Esophagus squamous epithelium (tissue), 5 donors: Measurements from ENCODE around the gene NTSR2. TPM values are rescaled to one million over a fixed set of nuclear protein-coding genes. Genes with fewer than 3 reads are reported as not detected.
A peak's percentile ranks its signal among the peaks of the same experiment; 100 is the strongest.

ENCODE experiments used
- DNase-seq: peaks from one replicate; lab custom pipeline; 2025; lab: John Stamatoyannopoulos, UW
- H3K27ac ChIP-seq, 4 donors: fragments of 200-600 bp; sonication (generic); one replicate each; pipeline ENCODE4 v1.5.1; 2016 to 2019; ENCODE audit warnings: mild to moderate bottlenecking in 1 of 4
- H3K27me3 ChIP-seq, 4 donors: fragments of 200-600 bp; sonication (generic); 1 replicate in 3 of 4; 2 replicates in 1 of 4; pipeline versions ENCODE4 v1.5.1 to v1.6.0; 2017 to 2021; ENCODE audit warnings: antibody characterized with exemption in 1 of 4
- H3K36me3 ChIP-seq, 3 donors: fragments of 200-600 bp; sonication (generic); one replicate each; pipeline ENCODE4 v1.5.1; 2016 to 2019
- H3K4me1 ChIP-seq, 3 donors: fragments of 200-600 bp; sonication (generic); one replicate each; pipeline ENCODE4 v1.5.1; 2017 to 2019
- H3K4me3 ChIP-seq, 4 donors: fragments of 200-600 bp; sonication (generic); 1 replicate in 3 of 4; 2 replicates in 1 of 4; pipeline ENCODE4 v1.5.1; 2016 to 2019; ENCODE audit warnings: mild to moderate bottlenecking in 2 of 4, moderate library complexity in 1 of 4
- H3K9me3 ChIP-seq, 3 donors: fragments of 200-600 bp; sonication (generic); one replicate each; pipeline ENCODE4 v1.5.1; 2016 to 2019
- POLR2A ChIP-seq, 4 donors: fragments of 450-650 bp; IDR thresholded peaks; one replicate each; pipeline ENCODE4 v1.6.1; 2017; ENCODE audit warnings: antibody characterized with exemption in 4 of 4, mild to moderate bottlenecking in 4 of 4, moderate library complexity in 3 of 4
- WGBS, 2 donors: methylation state at CpG; one replicate each; pipeline ENCODE4 v1.1.5; 2018; 5-methylcytosine and 5-hydroxymethylcytosine counted together
- intact Hi-C: fragments of 100-400 bp; cut with DNase I; formaldehyde crosslinking; loops from one replicate; pipeline ENCODE4 v1.15.0; 2022
- total RNA-seq, 4 donors: library from RNA; depleted of rRNA; stranded (reverse); fragments of >200 nt; gene quantifications; one replicate each; pipeline ENCODE4 v1.1.0, GENCODE V29; 2016
- TF ChIP-seq, protein P1 (sequence below), 6 experiments: fragments of 450-650 bp in 4 of 6; fragments of 200-600 bp in 2 of 6; sonication (generic) in 2 of 6; IDR thresholded peaks; one replicate each; pipeline ENCODE4 v1.5.1; 2016 to 2019; ENCODE audit warnings: antibody characterized with exemption in 6 of 6, mild to moderate bottlenecking in 4 of 6, moderate library complexity in 4 of 6
- donor health status: DM: yes; HTN: yes; CAD: no.

NTSR2 gene
- total RNA-seq, 4 donors from 2014 or later = not detected

DNA sequence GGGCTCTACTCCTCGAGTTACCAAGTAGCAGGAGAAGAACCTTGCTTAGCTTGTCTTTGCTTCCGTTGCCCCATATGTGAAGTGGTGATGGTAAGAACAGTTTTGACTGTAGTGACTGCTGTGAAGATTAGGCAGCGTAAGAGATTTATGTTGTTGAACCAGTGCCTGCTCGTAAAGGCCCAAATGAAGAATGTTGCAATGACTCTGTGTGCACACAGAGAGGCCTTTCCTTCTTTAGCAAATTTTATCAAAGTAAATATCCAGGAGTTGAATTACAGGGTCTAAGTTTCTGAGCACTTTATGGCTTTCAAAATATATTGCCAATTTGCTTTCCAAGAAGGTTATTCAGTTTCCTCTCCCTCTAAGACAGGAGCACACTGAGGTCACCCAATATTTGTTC lies 14.5 kb downstream of the NTSR2 start:
- H3K27ac ChIP-seq = no peak overlapping the region
- H3K4me3 ChIP-seq = no peak overlapping the region
- 91 to 92% methylated on average over 3 to 4 of the region's 4 CpGs for WGBS, 2 donors
- peaks cover 0 to 39% (median 0%) of the 10 kb centered on the region in 4 donors for H3K27me3 ChIP-seq
- intact Hi-C loops = no loop called here
- no peaks in the 10 kb centered on the region for H3K36me3 ChIP-seq
- H3K4me1 ChIP-seq = peaks cover 0 to 6% (median 0%) of the 10 kb centered on the region in 3 donors
- DNase-seq = no peak
- no peaks in the 10 kb centered on the region for H3K9me3 ChIP-seq
- TF ChIP-seq, protein P1, sequence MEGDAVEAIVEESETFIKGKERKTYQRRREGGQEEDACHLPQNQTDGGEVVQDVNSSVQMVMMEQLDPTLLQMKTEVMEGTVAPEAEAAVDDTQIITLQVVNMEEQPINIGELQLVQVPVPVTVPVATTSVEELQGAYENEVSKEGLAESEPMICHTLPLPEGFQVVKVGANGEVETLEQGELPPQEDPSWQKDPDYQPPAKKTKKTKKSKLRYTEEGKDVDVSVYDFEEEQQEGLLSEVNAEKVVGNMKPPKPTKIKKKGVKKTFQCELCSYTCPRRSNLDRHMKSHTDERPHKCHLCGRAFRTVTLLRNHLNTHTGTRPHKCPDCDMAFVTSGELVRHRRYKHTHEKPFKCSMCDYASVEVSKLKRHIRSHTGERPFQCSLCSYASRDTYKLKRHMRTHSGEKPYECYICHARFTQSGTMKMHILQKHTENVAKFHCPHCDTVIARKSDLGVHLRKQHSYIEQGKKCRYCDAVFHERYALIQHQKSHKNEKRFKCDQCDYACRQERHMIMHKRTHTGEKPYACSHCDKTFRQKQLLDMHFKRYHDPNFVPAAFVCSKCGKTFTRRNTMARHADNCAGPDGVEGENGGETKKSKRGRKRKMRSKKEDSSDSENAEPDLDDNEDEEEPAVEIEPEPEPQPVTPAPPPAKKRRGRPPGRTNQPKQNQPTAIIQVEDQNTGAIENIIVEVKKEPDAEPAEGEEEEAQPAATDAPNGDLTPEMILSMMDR (IDR thresholded peaks at IDR 0.05) = no peak

DNA sequence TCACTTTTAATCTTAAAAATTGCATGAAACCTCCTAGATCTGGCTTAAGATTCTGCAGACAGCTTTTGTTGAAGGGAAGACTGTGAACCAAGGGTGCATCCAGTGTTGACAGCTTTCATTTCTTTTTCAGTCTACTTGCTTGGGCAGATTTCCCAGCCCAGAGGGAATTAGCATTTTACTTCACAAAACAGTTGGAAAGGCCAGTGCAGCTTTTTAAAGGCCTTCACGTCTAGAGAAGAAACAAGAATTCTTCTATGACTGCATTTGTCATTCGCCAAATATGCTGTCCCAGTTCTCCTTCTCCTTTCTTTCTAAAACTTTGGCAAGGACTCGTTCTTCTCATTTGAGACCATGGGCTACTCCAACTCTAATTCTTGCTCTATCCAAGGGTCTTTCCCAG lies 17.4 kb downstream of the NTSR2 start:
- peaks cover 0 to 6% (median 0%) of the 10 kb centered on the region in 3 donors for H3K4me1 ChIP-seq
- no peaks in the 10 kb centered on the region for H3K36me3 ChIP-seq
- WGBS, 2 donors = 26 to 34% methylated on average over 3 of the region's 3 CpGs
- H3K9me3 ChIP-seq = no peaks in the 10 kb centered on the region
- no peak overlapping the region for H3K27ac ChIP-seq
- no peak overlapping the region for H3K4me3 ChIP-seq
- TF ChIP-seq, protein P1 (IDR thresholded peaks at IDR 0.05) = no peak
- no peak for TF ChIP-seq POLR2A (IDR thresholded peaks at IDR 0.05)
- no peak for DNase-seq
- peaks cover 0 to 10% (median 0%) of the 10 kb centered on the region in 4 donors for H3K27me3 ChIP-seq
- intact Hi-C loops = no loop called here

DNA sequence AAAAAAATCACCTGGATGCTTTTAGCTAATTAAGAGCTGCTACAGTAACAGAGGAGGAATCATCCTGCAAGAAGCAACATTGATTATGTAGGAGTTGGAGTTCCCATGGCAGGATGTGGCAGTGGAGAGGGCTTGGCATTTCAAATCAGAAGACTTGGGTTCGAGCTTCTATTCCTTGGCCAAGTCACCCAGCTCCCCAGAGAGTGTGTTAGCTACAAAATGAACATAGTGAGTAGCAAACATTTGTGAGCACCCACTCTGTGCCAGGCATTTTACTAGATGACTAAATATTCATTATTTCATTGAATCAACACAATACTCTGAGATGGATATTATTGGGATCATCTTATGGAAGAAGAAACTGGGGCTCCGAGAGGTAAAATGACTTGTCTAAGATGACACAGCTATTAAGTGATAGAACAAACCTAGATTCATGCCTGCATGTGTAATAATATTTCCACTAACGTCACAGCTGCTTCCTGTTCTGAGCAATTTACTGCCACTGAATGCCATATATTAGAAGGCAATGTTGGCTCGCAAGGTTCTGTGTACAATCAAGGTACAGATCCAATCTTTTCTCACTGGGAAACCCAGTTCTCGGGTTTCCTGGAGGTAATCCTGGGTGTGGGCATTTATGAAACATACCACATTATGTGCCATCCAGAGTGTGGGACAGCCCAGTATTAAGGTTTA lies 18.0 kb downstream of the NTSR2 start:
- no peak for DNase-seq

DNA sequence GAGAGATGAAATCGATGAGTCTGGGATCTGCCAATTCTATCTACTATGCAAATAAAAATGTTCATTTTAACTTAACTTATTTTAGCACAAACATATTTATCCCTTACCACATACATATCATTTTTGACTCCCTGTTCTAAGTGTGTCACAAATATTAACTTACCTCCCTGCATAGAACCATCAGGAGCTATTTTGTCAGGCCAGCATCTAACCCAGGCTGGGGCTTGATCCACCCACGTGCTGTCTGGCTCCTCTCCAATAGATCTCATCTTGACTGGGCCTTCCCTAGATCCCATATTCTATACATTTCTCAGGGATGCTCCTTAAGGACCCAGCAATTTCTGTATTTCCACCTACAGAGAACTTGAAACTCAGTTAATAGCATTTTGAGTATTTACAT lies 20.9 kb downstream of the NTSR2 start:
- intact Hi-C loops = no loop called here
- H3K4me3 ChIP-seq = no peak overlapping the region
- H3K36me3 ChIP-seq = no peaks in the 10 kb centered on the region
- 49 to 54% methylated on average over 2 of the region's 2 CpGs for WGBS, 2 donors
- H3K27me3 ChIP-seq = peaks cover 0 to 3% (median 0%) of the 10 kb centered on the region in 4 donors
- H3K4me1 ChIP-seq = no peaks in the 10 kb centered on the region
- no peak for DNase-seq
- no peaks in the 10 kb centered on the region for H3K9me3 ChIP-seq
- no peak overlapping the region for H3K27ac ChIP-seq
- no peak for TF ChIP-seq POLR2A (IDR thresholded peaks at IDR 0.05)
- TF ChIP-seq, protein P1 (IDR thresholded peaks at IDR 0.05) = no peak

More for the DNA sequence above, 18.0 kb downstream of the NTSR2 start:
- 49 to 62% methylated on average over 4 of the region's 5 CpGs for WGBS, 2 donors
- no peak overlapping the region for H3K4me3 ChIP-seq
- H3K36me3 ChIP-seq = no peaks in the 10 kb centered on the region
- H3K27me3 ChIP-seq = peaks cover 0 to 5% (median 0%) of the 10 kb centered on the region in 4 donors
- no peak overlapping the region for H3K27ac ChIP-seq
- H3K4me1 ChIP-seq = peaks cover 0 to 6% (median 0%) of the 10 kb centered on the region in 3 donors
- no peaks in the 10 kb centered on the region for H3K9me3 ChIP-seq
- intact Hi-C loops = no loop called here
- TF ChIP-seq, protein P1 (IDR thresholded peaks at IDR 0.05) = no peak
- no peak for TF ChIP-seq POLR2A (IDR thresholded peaks at IDR 0.05)

DNA sequence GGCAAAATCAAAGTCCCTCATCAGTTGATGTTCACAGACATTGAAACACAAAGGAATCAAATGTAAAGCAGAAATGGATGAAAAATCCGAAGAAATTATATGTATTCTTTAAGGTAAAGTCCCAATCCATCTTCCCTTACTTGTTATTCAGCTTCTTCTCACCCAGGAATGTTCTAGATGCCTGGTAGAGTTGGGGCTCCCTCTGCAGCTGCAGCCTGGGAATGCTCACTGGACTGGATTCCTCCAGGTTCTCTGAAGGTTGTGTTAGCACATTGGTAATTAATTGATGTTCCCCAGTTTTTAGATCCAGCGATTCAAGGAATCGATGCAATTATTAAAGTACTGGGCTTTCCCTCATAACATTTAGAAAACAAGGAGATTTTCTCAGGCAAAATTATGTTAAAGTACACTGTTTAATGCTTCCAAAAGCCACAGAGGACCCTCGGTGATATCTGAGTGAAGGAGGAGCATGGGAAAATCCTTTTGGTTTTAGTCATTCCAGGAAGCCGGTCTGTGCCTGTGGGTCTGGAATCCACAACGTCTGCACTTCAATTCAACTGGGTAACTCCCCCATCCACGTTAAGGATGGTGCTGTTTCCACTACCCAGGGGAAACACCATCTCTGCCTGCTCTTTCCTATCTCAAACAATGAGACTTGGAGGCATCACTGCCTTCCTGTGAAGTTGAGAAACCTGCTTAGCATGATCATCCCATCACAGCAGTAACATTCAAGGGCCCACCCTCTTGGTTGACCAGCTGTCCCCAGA lies 22.0 kb downstream of the NTSR2 start:
- TF ChIP-seq, protein P1 (IDR thresholded peaks at IDR 0.05) = peak in 1 of 6 experiments; percentile 29
- TF ChIP-seq POLR2A (IDR thresholded peaks at IDR 0.05) = no peak
- H3K27me3 ChIP-seq = peaks cover 0 to 3% (median under 1%) of the 10 kb centered on the region in 4 donors
- H3K9me3 ChIP-seq = no peaks in the 10 kb centered on the region
- H3K36me3 ChIP-seq = no peaks in the 10 kb centered on the region
- H3K4me3 ChIP-seq = no peak overlapping the region
- WGBS, 2 donors = 61 to 65% methylated on average over 6 to 7 of the region's 7 CpGs
- no peak for DNase-seq
- H3K27ac ChIP-seq = no peak overlapping the region
- H3K4me1 ChIP-seq = no peaks in the 10 kb centered on the region
- intact Hi-C loops = no loop called here
